ENCODE data around the gene TPH2.

Gene TPH2

GRCh38 chr12:72035625-72036024 is 97.0 kb downstream of the TPH2 start:
- no peak for DNase-seq (ENCODE audit: low spot score)

DNA sequence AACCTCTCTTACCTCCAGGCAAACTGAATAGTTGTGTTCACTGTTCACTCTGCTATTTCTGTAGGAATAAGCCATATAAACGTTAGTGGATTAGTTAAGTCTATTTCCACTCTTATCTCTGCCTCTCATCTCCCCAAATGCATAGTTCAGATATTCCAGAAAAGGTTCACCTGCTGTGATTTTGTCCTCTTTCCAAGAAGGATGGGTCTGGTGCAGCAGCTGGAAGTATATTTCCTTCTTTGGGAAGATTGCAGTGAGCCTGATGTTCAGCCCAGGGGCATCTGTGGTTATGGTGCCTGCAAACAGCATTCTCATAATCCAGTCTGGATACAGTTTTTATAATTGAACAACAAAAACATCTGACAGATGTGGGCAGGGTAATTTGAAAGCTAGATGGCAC is 97.7 kb downstream of the TPH2 start:
- DNase-seq (ENCODE audit: low spot score): no peak

- DNase-seq (ENCODE audit: low spot score): no peak
Observed at GRCh38 chr12:72037006-72037795, 98.6 kb downstream of the TPH2 start.

- DNase-seq (ENCODE audit: low spot score): no peak
Observed at GRCh38 chr12:72041811-72042210, 103.2 kb downstream of the TPH2 start.

GRCh38 chr12:72053604-72054003 is 115.0 kb downstream of the TPH2 start:
- peak; percentile 16 for DNase-seq (ENCODE audit: low spot score)

DNA sequence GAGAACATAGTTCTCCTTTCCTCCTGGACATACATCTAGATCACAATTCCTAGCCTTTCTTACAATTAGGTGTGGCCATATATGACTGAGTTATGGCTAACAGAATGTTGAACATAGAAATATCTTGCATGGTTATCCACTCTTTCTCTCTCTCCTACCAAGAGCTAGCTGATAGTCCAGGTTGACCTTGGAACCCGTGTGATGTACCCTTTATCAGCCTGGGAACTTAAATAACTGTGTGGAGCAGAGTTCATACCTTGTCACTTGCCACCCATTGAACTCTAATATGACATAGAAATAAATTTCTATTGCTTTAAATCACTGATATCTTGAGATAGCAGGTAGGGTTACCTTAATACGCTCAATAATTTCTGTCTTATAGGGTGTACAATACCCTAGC is 115.9 kb downstream of the TPH2 start:
- no peak for DNase-seq (ENCODE audit: low spot score)

DNA sequence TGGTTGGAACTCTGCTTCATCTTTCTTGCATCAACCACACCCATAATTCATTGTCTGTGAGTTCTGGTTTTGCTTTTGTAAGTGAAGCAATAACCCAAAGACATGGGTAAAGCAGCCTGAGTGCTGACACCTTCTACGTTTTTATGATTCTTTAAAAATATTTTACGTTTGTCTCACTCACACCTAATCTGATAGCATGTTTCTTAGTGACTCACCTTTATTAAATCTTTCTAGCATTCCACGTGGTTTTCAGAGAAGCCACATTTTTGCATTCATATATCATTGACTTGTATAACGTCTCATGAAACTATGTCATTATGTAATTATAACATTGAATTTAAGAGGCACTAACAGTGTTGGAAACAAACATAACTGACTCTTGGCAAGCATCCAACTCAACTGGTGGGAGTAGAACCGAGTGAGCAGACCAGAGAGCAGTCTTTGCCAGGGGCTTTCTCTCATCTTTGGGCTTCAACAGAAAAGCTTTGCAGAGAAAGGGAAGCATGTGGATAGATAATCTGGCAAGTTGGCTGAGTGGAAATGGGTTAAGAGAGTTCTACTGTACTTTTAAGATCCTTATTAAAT is 118.8 kb downstream of the TPH2 start:
- DNase-seq (ENCODE audit: low spot score): no peak

GRCh38 chr12:72063073-72063472 is 124.4 kb downstream of the TPH2 start:
- no peak for DNase-seq (ENCODE audit: low spot score)

GRCh38 chr12:72071030-72071429 is 132.4 kb downstream of the TPH2 start:
- DNase-seq (ENCODE audit: low spot score): no peak

- DNase-seq (ENCODE audit: low spot score): no peak
Observed at GRCh38 chr12:72072592-72073212, 134.1 kb downstream of the TPH2 start.

GRCh38 chr12:72074065-72074464 is 135.4 kb downstream of the TPH2 start:
- DNase-seq (ENCODE audit: low spot score): no peak

DNA sequence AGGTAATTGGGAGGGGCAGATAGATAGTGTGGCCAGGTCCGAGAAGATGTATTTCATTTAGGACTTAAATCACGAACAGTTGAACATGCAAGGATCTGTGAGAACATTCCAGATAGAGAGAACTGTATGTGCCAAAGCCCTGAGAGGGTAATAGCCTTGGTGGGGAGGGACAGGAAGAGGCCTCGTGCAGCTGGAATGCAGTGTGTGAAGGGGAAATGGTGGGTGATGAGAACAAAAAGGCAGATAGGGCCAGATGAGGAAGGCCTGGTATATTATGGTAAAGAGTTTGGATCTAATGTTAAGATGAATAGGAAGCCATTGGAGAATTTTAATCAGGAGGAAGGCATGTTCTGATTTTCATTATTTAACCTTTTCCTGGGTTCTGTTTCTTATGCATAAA is 136.3 kb downstream of the TPH2 start:
- DNase-seq (ENCODE audit: low spot score): no peak

DNA sequence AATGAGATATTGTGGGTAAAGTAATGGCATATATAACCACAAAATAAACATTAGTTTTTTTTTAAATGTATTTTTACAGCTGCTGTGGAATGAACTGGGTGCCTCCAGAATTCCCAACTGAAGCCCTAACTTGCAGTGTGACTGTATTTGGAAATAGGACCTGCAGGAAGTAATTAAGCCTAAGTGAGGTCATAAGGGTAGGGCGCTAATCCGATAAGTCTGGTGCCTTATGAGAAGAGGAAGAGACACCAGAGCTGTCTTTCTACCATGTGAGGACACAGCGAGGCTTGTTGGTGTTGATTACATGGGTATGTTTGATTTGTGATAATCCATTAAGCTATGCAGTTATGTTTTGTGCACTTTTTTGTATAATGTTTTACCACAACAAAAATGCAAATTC is 136.8 kb downstream of the TPH2 start:
- DNase-seq (ENCODE audit: low spot score): no peak

DNA sequence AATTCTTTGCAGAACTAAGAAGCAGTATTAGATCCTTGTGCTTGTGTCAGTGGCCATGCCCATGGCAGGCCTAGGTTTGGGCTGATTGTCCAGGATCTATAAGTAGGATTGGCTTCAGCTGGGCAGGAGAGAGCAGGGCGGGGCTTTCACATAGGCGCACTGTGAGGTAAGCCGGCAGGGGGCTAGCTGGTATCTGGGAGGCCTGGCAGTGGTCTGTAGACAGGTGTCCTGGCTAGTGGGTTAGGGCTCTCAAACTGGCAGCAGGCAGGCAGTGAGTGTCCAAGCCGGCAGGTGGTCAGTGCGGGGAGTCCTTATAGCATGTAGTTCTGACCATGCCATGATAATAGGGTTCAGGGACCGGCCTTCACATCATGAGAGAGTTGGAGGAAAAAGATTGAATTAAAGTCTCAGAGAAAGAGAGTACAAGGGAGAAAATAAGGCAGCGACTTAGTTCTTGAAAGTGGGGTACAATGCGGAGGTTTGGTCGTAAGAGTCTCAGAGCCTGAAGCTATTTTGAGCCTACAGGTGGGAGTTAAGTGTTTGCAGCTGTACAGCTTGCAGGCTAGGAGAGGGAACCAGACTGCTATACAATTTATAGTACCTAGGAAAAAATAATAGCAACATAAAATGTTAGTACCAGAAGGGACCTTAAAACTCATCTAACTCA is 137.4 kb downstream of the TPH2 start:
- DNase-seq (ENCODE audit: low spot score): no peak

DNA sequence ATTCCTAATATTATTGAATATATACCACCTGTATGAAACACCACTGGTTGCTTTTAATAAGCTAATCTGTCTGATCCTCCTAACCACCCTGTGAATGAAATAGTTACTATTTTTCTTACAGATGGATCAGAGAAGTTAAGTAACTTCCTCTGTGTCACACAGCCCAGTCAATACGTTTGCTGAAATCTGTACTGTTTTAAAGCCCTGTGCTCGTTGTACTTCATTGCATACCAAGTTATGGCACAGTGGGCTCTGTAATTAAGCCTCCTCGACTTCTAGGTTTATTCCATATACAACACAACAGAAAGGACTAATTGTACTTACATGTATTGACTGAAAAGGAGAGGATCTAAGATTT is 137.9 kb downstream of the TPH2 start:
- DNase-seq (ENCODE audit: low spot score): no peak

DNA sequence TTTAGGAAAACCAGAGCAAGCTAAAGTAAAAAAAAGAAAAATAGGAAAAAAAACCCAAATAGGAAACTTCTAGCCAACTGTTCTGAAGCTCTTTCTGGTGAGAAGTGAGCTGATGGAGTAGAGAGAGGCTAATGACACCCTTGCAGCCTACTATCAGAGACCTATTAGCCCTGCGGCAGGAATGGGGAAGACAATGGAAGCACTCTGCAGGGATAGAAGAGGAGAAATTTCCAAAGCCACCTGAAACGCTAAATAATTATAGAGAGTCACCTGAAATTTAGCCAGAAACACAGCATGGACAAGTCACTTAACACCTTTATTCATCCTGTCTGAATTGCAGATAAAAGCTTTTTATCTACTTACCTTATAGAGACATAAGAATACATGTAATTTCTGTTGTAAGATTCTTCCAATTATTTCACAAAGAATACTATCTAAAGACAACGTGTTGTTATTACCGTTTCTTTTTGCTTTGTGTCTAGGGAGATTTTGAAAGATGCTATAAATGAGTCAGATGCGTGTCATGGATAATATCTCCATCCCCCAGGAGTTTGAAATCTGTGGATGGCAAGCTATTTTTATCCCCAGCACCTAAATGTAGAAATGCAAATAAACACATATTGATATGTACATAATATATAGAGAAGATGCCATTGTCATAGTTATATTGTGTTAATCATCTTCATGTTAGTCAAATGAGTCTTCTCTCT is 138.6 kb downstream of the TPH2 start:
- DNase-seq (ENCODE audit: low spot score): no peak

GRCh38 chr12:72081777-72082176 is 143.1 kb downstream of the TPH2 start:
- DNase-seq (ENCODE audit: low spot score): no peak
